SJSA1 (cell line): ENCODE measurements around the gene RFTN1. TPM values are rescaled to one million over a fixed set of nuclear protein-coding genes. Genes with fewer than 3 reads are reported as not detected.
"Not testable (repeated sequence)": the region's sequence is repeated elsewhere in the genome, so short reads cannot be mapped to it uniquely, and the experiment has no call there.

Experiments
- DNase-seq, 2 experiments: peaks; one replicate each; pipeline ENCODE4 v3.0.0-alpha.2; 2015 to 2020; ENCODE audit warnings: low spot score in 2 of 2, low read depth in 1 of 2
- H3K27ac ChIP-seq: fragments of 250-450 bp; sonication (Bioruptor Pico); 2 replicates; pipeline ENCODE4 v1.5.1; 2020; ENCODE audit warnings: mild to moderate bottlenecking, moderate library complexity
- H3K27me3 ChIP-seq: fragments of 250-450 bp; sonication (Bioruptor Pico); replicated peaks from 2 replicates; pipeline ENCODE4 v1.5.1; 2020; ENCODE audit warnings: mild to moderate bottlenecking, moderate library complexity
- H3K36me3 ChIP-seq: fragments of 250-450 bp; sonication (Bioruptor Pico); 2 replicates; pipeline ENCODE4 v1.5.1; 2020; ENCODE audit warnings: mild to moderate bottlenecking
- H3K4me1 ChIP-seq: fragments of 250-450 bp; sonication (Bioruptor Pico); replicated peaks from 2 replicates; pipeline ENCODE4 v1.6.1; 2021; ENCODE audit warnings: mild to moderate bottlenecking
- H3K4me3 ChIP-seq: fragments of 250-450 bp; sonication (Bioruptor Pico); 2 replicates; pipeline ENCODE4 v1.5.1; 2020; ENCODE audit warnings: mild to moderate bottlenecking
- H3K9me3 ChIP-seq: fragments of 250-450 bp; sonication (Bioruptor Pico); replicated peaks from 2 replicates; pipeline ENCODE4 v1.5.1; 2020; ENCODE audit warnings: mild to moderate bottlenecking
- total RNA-seq: library from RNA; depleted of rRNA; stranded (reverse); fragments of >200 nt; shearing (Covaris generic); gene quantifications from 2 replicates; pipeline ENCODE4 v1.2.3, GENCODE V29; 2014

RFTN1 gene
- total RNA-seq, 1 experiment from 2014 or later = 54.3 TPM

GRCh38 chr3:16496408-16497222 is 16.9 kb downstream of the RFTN1 start:
- Histone ChIP-seq H3K9me3 (no peaks in the 10 kb centered on the region), H3K4me1 (0 out of 2 replicates have a peak, but pooled peaks cover 9% of the 10 kb centered on the region), H3K36me3 (peaks cover 29% of the 10 kb centered on the region), H3K4me3 (no peak overlapping the region), H3K27me3 (no peaks in the 10 kb centered on the region), H3K27ac (no peak overlapping the region)
- DNase-seq = no peak

GRCh38 chr3:16496008-16496407 is 17.5 kb downstream of the RFTN1 start:
- Histone ChIP-seq H3K27ac (no peak overlapping the region), H3K27me3 (no peaks in the 10 kb centered on the region), H3K4me3 (no peak overlapping the region), H3K9me3 (no peaks in the 10 kb centered on the region), H3K36me3 (peaks cover 33% of the 10 kb centered on the region), H3K4me1 (0 out of 2 replicates have a peak, but pooled peaks cover 9% of the 10 kb centered on the region)
- no peak for DNase-seq

- Histone ChIP-seq H3K27ac (no peak overlapping the region), H3K4me1 (0 out of 2 replicates have a peak, but pooled peaks cover 14% of the 10 kb centered on the region), H3K27me3 (no peaks in the 10 kb centered on the region), H3K9me3 (no peaks in the 10 kb centered on the region), H3K36me3 (peaks cover 32% of the 10 kb centered on the region), H3K4me3 (no peak overlapping the region)
- DNase-seq = no peak
These were observed 18.6 kb downstream of the RFTN1 start for GRCh38 chr3:16494814-16495431.

GRCh38 chr3:16494094-16494493 is 19.4 kb downstream of the RFTN1 start:
- Histone ChIP-seq H3K9me3 (no peaks in the 10 kb centered on the region), H3K4me1 (0 out of 2 replicates have a peak, but pooled peaks cover 14% of the 10 kb centered on the region), H3K27ac (no peak overlapping the region), H3K4me3 (no peak overlapping the region), H3K36me3 (peaks cover 37% of the 10 kb centered on the region), H3K27me3 (no peaks in the 10 kb centered on the region)
- DNase-seq = no peak

- DNase-seq = no peak
- H3K27ac ChIP-seq = no peak overlapping the region
- H3K36me3 ChIP-seq = peaks cover 44% of the 10 kb centered on the region
- no peak overlapping the region for H3K4me3 ChIP-seq
- no peaks in the 10 kb centered on the region for H3K9me3 ChIP-seq
- peaks cover 14% of the 10 kb centered on the region for H3K4me1 ChIP-seq
- no peaks in the 10 kb centered on the region for H3K27me3 ChIP-seq
These were observed 23.4 kb downstream of the RFTN1 start for GRCh38 chr3:16490062-16490619.

GRCh38 chr3:16489326-16490061 is 24.0 kb downstream of the RFTN1 start:
- not testable (repeated sequence) for H3K4me3 ChIP-seq, H3K27ac ChIP-seq, DNase-seq, H3K9me3 ChIP-seq, H3K27me3 ChIP-seq
- Histone ChIP-seq H3K4me1 (peaks cover 21% of the 10 kb centered on the region), H3K36me3 (peaks cover 44% of the 10 kb centered on the region)

- peaks cover 27% of the 10 kb centered on the region for H3K4me1 ChIP-seq
- DNase-seq = no peak
- H3K27ac ChIP-seq = no peak overlapping the region
- H3K36me3 ChIP-seq = peaks cover 44% of the 10 kb centered on the region
- H3K4me3 ChIP-seq = no peak overlapping the region
- no peaks in the 10 kb centered on the region for H3K9me3 ChIP-seq
- no peaks in the 10 kb centered on the region for H3K27me3 ChIP-seq
These were observed 24.9 kb downstream of the RFTN1 start for GRCh38 chr3:16488637-16489036.

GRCh38 chr3:16487511-16488175 is 25.9 kb downstream of the RFTN1 start:
- no peak overlapping the region for H3K4me3 ChIP-seq
- H3K27ac ChIP-seq = no peak overlapping the region
- no peaks in the 10 kb centered on the region for H3K9me3 ChIP-seq
- peaks cover 37% of the 10 kb centered on the region for H3K4me1 ChIP-seq
- no peaks in the 10 kb centered on the region for H3K27me3 ChIP-seq
- H3K36me3 ChIP-seq = peaks cover 42% of the 10 kb centered on the region
- no peak for DNase-seq

- Histone ChIP-seq H3K4me1 (peaks cover 43% of the 10 kb centered on the region), H3K36me3 (peaks cover 35% of the 10 kb centered on the region), H3K27me3 (no peaks in the 10 kb centered on the region), H3K27ac (no peak overlapping the region), H3K9me3 (no peaks in the 10 kb centered on the region), H3K4me3 (no peak overlapping the region)
- no peak for DNase-seq
These were observed 26.5 kb downstream of the RFTN1 start for GRCh38 chr3:16486951-16487480.

GRCh38 chr3:16486201-16486600 is 27.3 kb downstream of the RFTN1 start:
- Histone ChIP-seq H3K9me3 (no peaks in the 10 kb centered on the region), H3K27me3 (no peaks in the 10 kb centered on the region), H3K4me1 (peaks cover 51% of the 10 kb centered on the region), H3K4me3 (no peak overlapping the region), H3K27ac (no peak overlapping the region), H3K36me3 (peaks cover 29% of the 10 kb centered on the region)
- no peak for DNase-seq

- peaks cover 58% of the 10 kb centered on the region for H3K4me1 ChIP-seq
- no peaks in the 10 kb centered on the region for H3K9me3 ChIP-seq
- peak overlapping the region; percentile 97 for H3K27ac ChIP-seq
- no peak for DNase-seq
- H3K36me3 ChIP-seq = peaks cover 23% of the 10 kb centered on the region
- H3K4me3 ChIP-seq = no peak overlapping the region
- no peaks in the 10 kb centered on the region for H3K27me3 ChIP-seq
These were observed 28.0 kb downstream of the RFTN1 start for GRCh38 chr3:16485395-16485992.

GRCh38 chr3:16484984-16485383 is 28.5 kb downstream of the RFTN1 start:
- Histone ChIP-seq H3K9me3 (no peaks in the 10 kb centered on the region), H3K36me3 (peaks cover 22% of the 10 kb centered on the region), H3K4me1 (peaks cover 59% of the 10 kb centered on the region), H3K4me3 (no peak overlapping the region), H3K27me3 (no peaks in the 10 kb centered on the region), H3K27ac (peak overlapping the region; percentile 97)
- DNase-seq = peak in 1 of 2 experiments; percentile 20

GRCh38 chr3:16484216-16484615 is 29.3 kb downstream of the RFTN1 start:
- Histone ChIP-seq H3K27ac (peak overlapping the region; percentile 97), H3K4me1 (peaks cover 58% of the 10 kb centered on the region), H3K9me3 (no peaks in the 10 kb centered on the region), H3K27me3 (no peaks in the 10 kb centered on the region), H3K36me3 (peaks cover 18% of the 10 kb centered on the region), H3K4me3 (no peak overlapping the region)
- DNase-seq = peak; percentile 90 to 98
